Right hindlimb (tissue), 1 donor: ENCODE measurements around the gene BRCC3.
"Not testable (repeated sequence)": the region's sequence is repeated elsewhere in the genome, so short reads cannot be mapped to it uniquely, and the experiment has no call there.

Source experiments
- DNase-seq: peaks from one replicate; pipeline ENCODE4 v3.0.0-alpha.2; 2018

The BRCC3 gene

DNA sequence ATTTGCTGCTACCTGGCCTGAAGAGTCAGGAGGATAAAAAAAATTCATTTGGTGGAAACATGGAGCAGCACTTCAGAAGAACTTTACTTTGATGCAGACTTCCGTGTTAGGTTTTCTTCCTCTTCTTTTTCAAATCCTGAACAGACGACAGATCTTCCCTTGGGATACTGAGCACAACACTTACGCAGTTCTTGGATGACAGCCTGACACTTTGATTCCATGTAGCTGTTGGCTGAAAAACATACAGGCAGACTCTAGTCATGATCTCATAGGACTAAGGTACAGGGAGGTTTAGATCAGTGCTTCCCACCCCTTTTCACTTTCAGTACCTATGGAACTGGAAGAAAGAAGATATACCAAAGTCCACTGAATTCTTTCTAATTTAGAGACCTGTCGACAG lies 9.5 kb upstream of the BRCC3 start:
- DNase-seq: no peak

DNA sequence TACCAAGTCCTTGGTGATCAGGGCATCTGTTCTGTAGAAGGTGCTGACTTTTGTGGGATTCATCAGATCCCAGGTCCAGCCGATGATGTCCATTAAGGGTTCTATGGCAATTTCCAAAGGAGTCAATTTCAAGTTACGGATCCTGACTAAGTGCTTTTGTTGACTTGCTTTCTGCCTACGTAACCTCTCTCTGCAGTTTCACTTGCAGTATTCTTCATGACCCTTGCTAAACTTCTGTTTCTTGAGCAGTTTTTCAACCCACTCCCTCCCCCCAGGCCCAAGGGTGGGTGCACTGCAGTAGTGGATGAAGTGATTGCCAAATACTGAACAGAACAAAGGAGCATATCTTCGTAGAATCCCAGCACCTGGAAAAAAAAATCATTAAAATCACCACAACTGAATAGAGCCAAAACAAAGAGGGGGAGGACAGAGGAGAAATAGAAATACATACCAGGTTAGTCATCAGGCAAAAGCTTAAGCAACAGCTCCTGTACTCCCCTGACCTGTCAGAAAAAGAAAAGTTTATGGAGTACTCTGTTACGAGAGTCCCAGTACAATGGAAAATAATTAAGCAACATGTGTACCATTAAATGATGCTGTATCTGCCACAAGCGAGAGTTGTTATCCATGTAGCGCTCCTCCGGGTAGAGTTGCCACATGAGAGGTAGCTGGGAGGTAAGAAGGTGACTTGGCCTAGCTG lies 6.1 kb upstream of the BRCC3 start:
- DNase-seq: no peak

DNA sequence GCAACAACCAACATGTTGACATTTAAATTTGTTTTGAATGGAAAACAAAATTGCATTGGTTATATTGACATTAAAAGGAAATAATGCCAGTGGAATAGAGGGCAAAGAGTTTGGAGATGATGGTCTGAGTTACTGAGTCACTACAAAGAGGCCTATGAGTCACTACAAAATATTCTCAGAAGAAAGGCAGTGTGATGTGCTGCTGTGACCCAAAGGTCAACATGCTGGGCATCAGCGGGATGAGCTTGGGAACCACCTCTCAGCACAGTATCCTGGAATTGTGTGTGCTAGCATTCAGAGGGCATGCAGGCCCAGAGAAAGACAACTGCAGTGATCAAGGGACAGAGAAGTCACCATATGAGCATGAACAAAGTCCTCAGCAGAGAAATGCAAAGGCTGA lies 3.1 kb upstream of the BRCC3 start:
- DNase-seq: no peak

GRCh38 chrX:155069414-155069813 lies 1.9 kb upstream of the BRCC3 start:
- no peak for DNase-seq

GRCh38 chrX:155070038-155070437 lies 1.3 kb upstream of the BRCC3 start:
- no peak for DNase-seq

DNA sequence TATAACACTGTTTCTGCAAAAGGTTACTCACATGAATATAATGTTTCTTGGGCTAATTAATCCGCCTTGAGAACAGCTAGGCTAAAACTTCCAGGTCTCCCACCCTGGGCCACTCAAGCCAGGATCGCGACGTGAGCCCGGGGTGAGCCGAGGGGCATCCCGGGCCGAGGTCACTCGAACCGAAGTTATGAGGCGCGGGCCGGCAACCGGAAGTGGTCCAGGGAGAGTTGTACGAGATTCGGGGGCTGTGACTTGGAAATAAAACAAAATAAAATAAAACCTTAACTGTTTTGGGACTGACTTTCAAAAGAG lies 689 bp upstream of the BRCC3 start:
- no peak for DNase-seq

- DNase-seq: no peak
Measured at GRCh38 chrX:155071694-155072280, 479 bp downstream of the BRCC3 start.

- DNase-seq: no peak
Measured at GRCh38 chrX:155086202-155086840, 15.0 kb downstream of the BRCC3 start.

GRCh38 chrX:155086961-155087735 lies 15.8 kb downstream of the BRCC3 start:
- DNase-seq: no peak

DNA sequence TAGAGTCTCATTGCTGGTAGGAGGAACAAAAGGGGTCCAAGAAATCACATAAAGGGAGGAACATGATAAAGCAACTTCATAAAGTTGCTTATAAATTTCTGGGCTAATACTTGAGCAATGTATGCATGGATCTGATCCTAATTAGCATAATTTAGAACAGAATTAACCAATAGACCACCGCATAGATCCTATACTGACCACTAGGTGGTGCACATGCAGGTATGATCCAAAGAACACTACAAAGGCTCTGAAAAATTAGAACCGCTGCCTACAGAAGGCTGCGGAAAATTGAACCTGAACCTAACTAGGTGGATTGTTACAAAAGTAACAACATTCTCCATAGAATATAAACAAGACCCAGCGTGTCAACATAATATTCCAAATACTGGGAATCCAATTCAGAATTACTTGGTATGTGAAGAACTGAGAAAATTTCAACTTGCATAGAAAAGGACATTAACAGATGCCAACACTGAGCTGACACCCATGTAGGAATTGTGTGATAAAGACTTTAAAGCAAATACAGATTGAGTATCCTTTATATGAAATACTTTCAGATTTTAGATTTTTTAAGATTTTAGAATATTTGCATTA lies 23.3 kb downstream of the BRCC3 start:
- DNase-seq: no peak

DNA sequence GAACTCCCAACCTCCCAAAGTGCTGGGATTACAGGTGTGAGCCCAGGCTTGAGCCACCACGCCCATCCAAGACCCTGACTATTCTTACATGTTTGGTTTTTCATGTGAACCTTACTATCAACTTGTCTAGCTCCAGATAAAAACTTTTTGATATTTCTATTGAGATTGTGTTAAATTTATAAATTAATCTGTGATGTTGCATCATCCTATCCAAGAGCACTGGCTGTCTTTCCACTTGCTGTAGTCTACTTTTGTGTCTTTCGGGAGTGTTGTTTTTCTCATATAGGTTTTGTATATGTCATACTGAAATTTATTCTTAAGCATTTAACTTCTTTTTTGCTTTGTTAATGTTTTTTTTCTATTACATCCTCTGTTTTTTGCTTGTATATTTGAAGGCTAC lies 34.6 kb downstream of the BRCC3 start:
- no peak for DNase-seq

GRCh38 chrX:155108427-155108826 lies 37.1 kb downstream of the BRCC3 start:
- no peak for DNase-seq

DNA sequence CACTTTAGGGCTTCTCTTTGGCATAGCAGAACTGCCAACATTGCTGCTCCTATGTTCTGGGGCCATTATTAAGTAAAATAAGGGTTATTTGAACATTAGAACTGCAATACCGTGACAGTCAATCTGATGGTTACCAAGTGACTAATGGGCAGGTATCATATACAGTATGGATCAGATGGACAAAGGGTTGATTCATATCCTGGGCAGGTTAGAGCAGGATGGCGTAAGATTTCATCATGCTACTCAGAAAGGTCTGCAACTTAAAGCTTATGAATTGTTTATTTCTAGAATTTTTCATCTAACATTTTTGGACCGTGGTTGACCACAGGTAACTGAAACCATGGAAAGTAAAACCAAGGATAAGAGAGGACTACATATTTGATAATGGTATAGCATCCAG lies 40.9 kb downstream of the BRCC3 start:
- no peak for DNase-seq

- no peak for DNase-seq
Measured at GRCh38 chrX:155113097-155113496, 41.8 kb downstream of the BRCC3 start.

DNA sequence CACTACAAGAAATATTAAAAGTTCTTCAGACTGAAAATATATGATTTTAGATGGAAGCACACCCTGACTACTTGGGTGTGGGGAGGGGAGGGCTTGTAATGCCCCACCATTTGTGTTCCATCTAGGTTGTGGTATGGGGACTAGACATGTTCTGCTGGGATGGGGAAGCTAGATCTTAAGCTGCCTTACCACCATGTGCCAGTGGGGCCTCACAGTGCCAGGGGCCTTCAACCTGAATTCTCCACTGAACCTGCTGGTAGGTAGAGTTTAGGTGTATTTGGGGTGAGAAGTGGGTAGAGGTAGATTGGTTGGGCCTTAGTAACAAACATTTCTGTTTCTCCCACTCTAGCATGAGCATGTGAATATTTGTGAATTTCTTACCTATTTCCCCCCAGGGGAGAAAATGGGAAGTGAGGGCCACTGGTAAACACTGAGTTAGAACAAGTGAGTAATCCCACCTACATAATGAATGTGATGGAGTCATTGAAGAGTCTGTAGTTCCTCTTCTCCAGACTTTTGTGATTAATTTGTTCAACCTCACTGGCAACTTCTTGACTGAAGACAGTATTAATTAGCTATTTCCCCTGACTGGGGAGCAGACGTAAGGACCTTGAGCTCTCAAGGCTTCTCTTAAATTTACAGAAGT lies 44.0 kb downstream of the BRCC3 start:
- no peak for DNase-seq

DNA sequence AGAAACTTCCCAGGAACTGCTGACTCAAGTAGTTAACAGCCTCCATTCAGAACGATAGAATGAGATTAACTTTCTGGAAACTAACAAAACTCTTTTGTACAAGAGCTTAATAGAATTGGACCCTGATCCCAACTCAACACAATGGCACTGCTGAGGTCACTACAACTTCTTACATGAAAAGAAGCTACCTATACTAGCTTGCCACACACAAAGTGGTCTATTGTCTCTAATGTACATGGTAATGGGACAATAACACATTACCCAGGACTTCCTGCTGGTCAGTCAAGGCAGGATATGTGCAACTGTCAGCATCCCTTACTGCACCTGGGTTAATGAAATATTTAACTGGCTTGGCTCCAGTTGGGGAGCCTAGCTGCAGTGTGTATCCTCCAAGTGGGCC lies 56.2 kb downstream of the BRCC3 start:
- no peak for DNase-seq

DNA sequence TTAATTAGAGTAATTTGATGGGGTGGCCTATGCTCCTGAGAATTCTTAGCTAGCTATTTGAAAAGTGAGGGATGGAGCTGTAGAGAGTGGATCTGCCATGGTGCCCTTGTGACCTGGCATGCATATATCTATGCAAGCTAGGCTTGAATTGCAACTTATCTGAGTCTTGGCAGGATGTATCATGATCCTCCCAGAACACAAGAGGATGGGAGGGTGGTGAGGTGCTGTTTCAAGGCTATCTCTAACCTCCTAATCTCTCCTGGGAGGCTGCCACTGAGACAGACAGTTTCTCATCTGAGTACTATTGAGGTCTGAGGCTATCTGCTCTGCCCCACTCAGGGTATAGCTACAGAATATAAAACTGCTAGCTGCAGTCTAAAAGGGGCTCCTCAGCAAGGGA lies 56.6 kb downstream of the BRCC3 start:
- no peak for DNase-seq

GRCh38 chrX:155132110-155132509 lies 60.8 kb downstream of the BRCC3 start:
- DNase-seq: no peak

GRCh38 chrX:155134255-155134654 lies 62.9 kb downstream of the BRCC3 start:
- no peak for DNase-seq

GRCh38 chrX:155143959-155144548 lies 72.7 kb downstream of the BRCC3 start:
- DNase-seq: no peak

DNA sequence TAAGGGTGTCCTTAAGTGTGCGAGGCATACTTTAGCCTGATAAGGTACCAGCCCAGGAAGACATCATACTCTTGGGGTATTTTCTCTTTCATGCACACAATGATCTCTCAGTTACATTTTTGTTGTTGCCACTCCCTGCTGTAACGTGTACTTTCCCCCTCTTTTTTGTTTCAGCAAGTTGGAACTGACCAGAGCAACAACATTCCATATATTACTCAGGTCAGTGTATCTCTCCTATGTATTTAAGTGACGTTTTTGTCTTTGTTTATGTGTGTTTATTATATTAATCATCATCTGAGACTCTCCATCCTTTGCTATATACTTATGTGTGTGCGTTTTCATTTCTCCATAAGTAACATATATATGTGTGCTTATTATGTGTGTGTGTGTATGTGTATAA lies 73.6 kb downstream of the BRCC3 start:
- no peak for DNase-seq

GRCh38 chrX:155147612-155148011 lies 76.3 kb downstream of the BRCC3 start:
- not testable (repeated sequence) for DNase-seq

DNA sequence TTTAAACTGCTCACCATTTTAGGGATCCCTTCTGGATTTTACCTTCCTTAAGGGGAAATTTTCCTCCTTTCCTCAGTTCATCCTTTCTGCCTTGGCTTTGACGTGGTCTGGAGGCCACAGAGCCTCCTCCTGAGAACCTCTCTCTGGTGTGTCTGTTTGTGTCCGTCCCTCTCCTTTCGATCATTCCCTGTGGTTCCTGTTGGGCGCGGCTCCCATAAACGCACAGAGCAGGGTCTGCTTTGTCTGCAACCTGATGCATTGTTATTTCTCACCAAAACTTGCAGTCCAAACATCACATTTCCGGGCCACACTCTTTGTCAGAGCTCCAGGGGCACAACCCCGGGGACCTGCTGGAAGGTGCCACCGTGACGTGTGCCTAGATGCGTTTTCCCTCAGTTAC lies 76.9 kb downstream of the BRCC3 start:
- DNase-seq: not testable (repeated sequence)
